ENCODE data around the gene SORCS2. TPM values are rescaled to one million over a fixed set of nuclear protein-coding genes. Genes with fewer than 3 reads are reported as not detected.

The SORCS2 gene
- total and polyA plus RNA-seq, 2 of the 4 experiments (the other 2 are of a cell fraction), result 0.36 to 0.62 TPM

- 76% methylated on average over 4 of the region's 7 CpGs; no CpG with 5 or more reads in 1 of the 2 experiments for WGBS, 2 experiments (ENCODE audit: extremely low coverage in 2 of 2, insufficient read length in 1 of 2)
Measured at GRCh38 chr4:7260569-7260968, 68.2 kb downstream of the SORCS2 start.

More at GRCh38 chr4:7260569-7260968, 68.2 kb downstream of the SORCS2 start:
- Histone ChIP-seq H3K18ac (ENCODE audit: low read depth, low read length) (no peak overlapping the region), H3K36me3 (ENCODE audit: control insufficient read depth, insufficient read depth, low read length) (no peaks in the 10 kb centered on the region), H3K79me1 (ENCODE audit: low read depth in 1 of 2, low read length in 2 of 2) (no peaks in the 10 kb centered on the region), H3K27me3 (ENCODE audit: control insufficient read depth, insufficient read depth, low read length) (peaks cover 51% of the 10 kb centered on the region), H3K4ac (ENCODE audit: low read depth, low read length) (no peak overlapping the region), H2AFZ (replicated peaks; ENCODE audit: low read length, poor library complexity) (no peak overlapping the region), H4K20me1 (ENCODE audit: insufficient read depth, low read length) (no peaks in the 10 kb centered on the region), H2BK20ac (ENCODE audit: low read depth, low read length) (no peak overlapping the region), H2BK5ac (ENCODE audit: low read depth, low read length, poor library complexity, severe bottlenecking) (no peak overlapping the region), H3K23ac (ENCODE audit: low read depth, low read length) (no peak overlapping the region), H3K9ac (ENCODE audit: low read depth, low read length) (no peak overlapping the region), H4K8ac (ENCODE audit: low read depth in 2 of 2, low read length in 2 of 2) (no peak overlapping the region), H2AK5ac (ENCODE audit: low read depth, low read length) (no peak overlapping the region), H3K56ac (ENCODE audit: extremely low read depth, insufficient read depth, low read length) (no peak overlapping the region), H3K9me1 (ENCODE audit: insufficient read depth, low read length) (no peaks in the 10 kb centered on the region), H4K91ac (ENCODE audit: insufficient read depth, low read depth, low read length) (no peak overlapping the region), H2BK120ac (ENCODE audit: low read depth, low read length) (no peak overlapping the region), H3K9me3 (ENCODE audit: control insufficient read depth, insufficient read depth, low read length) (0 out of 2 replicates have a peak, but pooled peaks cover 2% of the 10 kb centered on the region), H3K14ac (replicated peaks; ENCODE audit: low read depth, low read length) (no peak overlapping the region), H3K27ac (ENCODE audit: insufficient read depth, low read length) (no peak overlapping the region), H2BK15ac (ENCODE audit: low read depth, low read length) (no peak overlapping the region), H2AK9ac (replicated peaks; ENCODE audit: low read depth, low read length, poor library complexity) (no peak overlapping the region), H3K4me2 (ENCODE audit: low read depth, low read length) (no peak overlapping the region), H4K5ac (ENCODE audit: low read depth, low read length) (no peak overlapping the region), H3K4me3 (ENCODE audit: insufficient read depth, low read depth, low read length) (no peak overlapping the region), H3K4me1 (ENCODE audit: control insufficient read depth, insufficient read depth, low read length) (no peaks in the 10 kb centered on the region; the same call in 1 of the 2 replicates)
- ATAC-seq (ENCODE audit: low read depth), result no peak
- dilution Hi-C loops (cut with HindIII; ENCODE audit: low sequenced_read_pairs, unreplicated experiment), result no loop called here
- CTCF ChIA-PET, result no interaction called here
- intact Hi-C loops (cut with micrococcal nuclease), result no loop called here
- no peak for TF ChIP-seq POLR2A (IDR thresholded peaks at IDR 0.05; ENCODE audit: low read depth, low read length)
- TF ChIP-seq SMC3 (IDR thresholded peaks at IDR 0.05; ENCODE audit: low read depth, low read length), result no peak
- TF ChIP-seq ELK1 (IDR thresholded peaks at IDR 0.05; ENCODE audit: borderline replicate concordance, low read depth, low read length), result no peak
- no peak for TF ChIP-seq CEBPB (IDR thresholded peaks at IDR 0.05; ENCODE audit: low read depth, low read length)
- TF ChIP-seq RAD21 (IDR thresholded peaks at IDR 0.05; ENCODE audit: low read length), result no peak
- TF ChIP-seq RFX5 (IDR thresholded peaks at IDR 0.05; ENCODE audit: low read depth, low read length), result no peak
- no peak for TF ChIP-seq RCOR1 (IDR thresholded peaks at IDR 0.05; ENCODE audit: insufficient replicate concordance, low read length)
- no peak for TF ChIP-seq USF2 (IDR thresholded peaks at IDR 0.05; ENCODE audit: low read depth, low read length)
- no peak for TF ChIP-seq CHD1 (IDR thresholded peaks at IDR 0.05; ENCODE audit: low read depth, low read length)
- TF ChIP-seq MXI1 (IDR thresholded peaks at IDR 0.05; ENCODE audit: borderline replicate concordance, low read depth, low read length), result no peak
- TF ChIP-seq MAZ (IDR thresholded peaks at IDR 0.05; ENCODE audit: borderline replicate concordance, low read depth, low read length), result no peak
- TF ChIP-seq FOS (IDR thresholded peaks at IDR 0.05; ENCODE audit: low read depth, low read length), result no peak
- no peak for TF ChIP-seq MAFK (IDR thresholded peaks at IDR 0.05; ENCODE audit: low read depth, low read length)
- TF ChIP-seq NFE2L2 (IDR thresholded peaks at IDR 0.05; ENCODE audit: low read depth, low read length), result no peak
- DNase-seq, result no peak
- no TSS peak for BruUV-seq (replicated peaks)
- POLR2A ChIA-PET (ENCODE audit: unreplicated experiment), result no interaction called here
- in situ Hi-C loops (cut with MboI; ENCODE audit: low sequenced_read_pairs), result no loop called here
